Measurements from ENCODE around the gene BTBD9.

The BTBD9 gene

GRCh38 chr6:38503032-38503773 lies 136.5 kb downstream of the BTBD9 start:
- FAIRE-seq = no peak

- no peak for FAIRE-seq
Observed at GRCh38 chr6:38502423-38502822, 137.3 kb downstream of the BTBD9 start.

GRCh38 chr6:38501931-38502330 lies 137.8 kb downstream of the BTBD9 start:
- no peak for FAIRE-seq

GRCh38 chr6:38499529-38500096 lies 140.1 kb downstream of the BTBD9 start:
- no peak for FAIRE-seq

GRCh38 chr6:38498805-38499445 lies 140.8 kb downstream of the BTBD9 start:
- FAIRE-seq = no peak

GRCh38 chr6:38498085-38498484 lies 141.6 kb downstream of the BTBD9 start:
- FAIRE-seq = no peak

- no peak for FAIRE-seq
Observed at GRCh38 chr6:38497546-38497945, 142.2 kb downstream of the BTBD9 start.

GRCh38 chr6:38495922-38496635 lies 143.7 kb downstream of the BTBD9 start:
- no peak for FAIRE-seq

- FAIRE-seq = no peak
Observed at GRCh38 chr6:38495518-38495917, 144.2 kb downstream of the BTBD9 start.

GRCh38 chr6:38493931-38494547 lies 145.7 kb downstream of the BTBD9 start:
- FAIRE-seq = peak; percentile 96

- FAIRE-seq = no peak
Observed at GRCh38 chr6:38492031-38492430, 147.7 kb downstream of the BTBD9 start.

- FAIRE-seq = no peak
Observed at GRCh38 chr6:38489951-38490350, 149.8 kb downstream of the BTBD9 start.

GRCh38 chr6:38487423-38487822 lies 152.3 kb downstream of the BTBD9 start:
- no peak for FAIRE-seq

GRCh38 chr6:38485488-38485887 lies 154.2 kb downstream of the BTBD9 start:
- FAIRE-seq = no peak

GRCh38 chr6:38484656-38485055 lies 155.1 kb downstream of the BTBD9 start:
- FAIRE-seq = no peak

- no peak for FAIRE-seq
Observed at GRCh38 chr6:38483526-38483925, 156.2 kb downstream of the BTBD9 start.

GRCh38 chr6:38482466-38482865 lies 157.3 kb downstream of the BTBD9 start:
- FAIRE-seq = no peak

- no peak for FAIRE-seq
Observed at GRCh38 chr6:38481851-38482250, 157.9 kb downstream of the BTBD9 start.

GRCh38 chr6:38481211-38481836 lies 158.4 kb downstream of the BTBD9 start:
- no peak for FAIRE-seq

- FAIRE-seq = no peak
Observed at GRCh38 chr6:38480036-38480435, 159.7 kb downstream of the BTBD9 start.

GRCh38 chr6:38479331-38479730 lies 160.4 kb downstream of the BTBD9 start:
- no peak for FAIRE-seq

GRCh38 chr6:38477680-38478260 lies 162.0 kb downstream of the BTBD9 start:
- FAIRE-seq = no peak

Measured in G401.6 (cell line).